B cell (primary cell): ENCODE measurements around the gene TXNRD1. TPM values are rescaled to one million over a fixed set of nuclear protein-coding genes. Genes with fewer than 3 reads are reported as not detected.

Experiments
- ATAC-seq: fragments of 200-7000 bp; cut with Tn5 transposase; one replicate; pipeline ENCODE4 v1.10.0; 2021; ENCODE audit warnings: low read depth, mild to moderate bottlenecking, moderate number of reproducible peaks, moderate library complexity
- CTCF ChIA-PET: fragments of 350-600 bp; sonication (Branson Sonifier 250); formaldehyde crosslinking; loops from one replicate; lab custom pipeline; 2021; ENCODE audit warnings: antibody characterized with exemption, inconsistent platforms; lab: Charles Lee
- POLR2A ChIA-PET: fragments of 350-600 bp; sonication (Branson Sonifier 250); formaldehyde crosslinking; loops from one replicate; lab custom pipeline; 2021; ENCODE audit warnings: antibody characterized with exemption; lab: Charles Lee
- DNase-seq: peaks from one replicate; pipeline ENCODE4 v3.0.0; 2013
- H2AFZ ChIP-seq: 2 replicates; pipeline ENCODE4 v1.6.1; 2012; ENCODE audit warnings: mild to moderate bottlenecking, low read depth, low read length; ENCODE audit not compliant: insufficient read depth, poor library complexity, severe bottlenecking
- H3K27ac ChIP-seq, 2 donors: 1 replicate in 1 of 2; 2 replicates in 1 of 2; pipeline ENCODE4 v1.5.1; 2012 to 2013; ENCODE audit warnings: low read length in 2 of 2, mild to moderate bottlenecking in 2 of 2, moderate library complexity in 1 of 2
- H3K27me3 ChIP-seq, 4 experiments: fragments of 200-600 bp in 1 of 4; sonication (generic) in 1 of 4; replicated peaks in 1 of 4; 1 replicate in 2 of 4; 2 replicates in 2 of 4; pipeline versions ENCODE4 v1.6.1 to v1.7.0; 2013 to 2016; ENCODE audit warnings: low read length in 3 of 4, mild to moderate bottlenecking in 2 of 4, mixed read lengths in 1 of 4, moderate library complexity in 1 of 4; ENCODE audit not compliant: insufficient read depth in 4 of 4, control insufficient read depth in 3 of 4; ENCODE audit errors: control extremely low read depth in 1 of 4
- H3K36me3 ChIP-seq, 2 experiments: replicated peaks in 1 of 2; 1 replicate in 1 of 2; 2 replicates in 1 of 2; pipeline versions ENCODE4 v1.6.1 to v1.7.1; 2013; ENCODE audit warnings: low read length in 1 of 2; ENCODE audit not compliant: insufficient read depth in 2 of 2, control insufficient read depth in 1 of 2; ENCODE audit errors: control extremely low read depth in 1 of 2, extremely low read depth in 1 of 2
- H3K4me1 ChIP-seq, 2 donors: fragments of 200-600 bp in 1 of 2; sonication (generic) in 1 of 2; 1 replicate in 1 of 2; 2 replicates in 1 of 2; pipeline versions ENCODE4 v1.5.1 to v1.6.1; 2013 to 2017; ENCODE audit warnings: low read length in 2 of 2; ENCODE audit not compliant: control insufficient read depth in 2 of 2, insufficient read depth in 2 of 2
- H3K4me2 ChIP-seq: replicated peaks from 2 replicates; pipeline ENCODE3; 2012; ENCODE audit warnings: mild to moderate bottlenecking, low read depth, low read length; ENCODE audit not compliant: poor library complexity, severe bottlenecking
- H3K4me3 ChIP-seq, 5 experiments: fragments of 200-600 bp in 1 of 5; sonication (generic) in 1 of 5; 1 replicate in 3 of 5; 2 replicates in 2 of 5; pipeline versions ENCODE4 v1.5.1 to v1.7.0; 2011 to 2016; ENCODE audit warnings: low read length in 4 of 5, mild to moderate bottlenecking in 4 of 5, low read depth in 2 of 5, control low read depth in 1 of 5, moderate library complexity in 1 of 5; ENCODE audit not compliant: insufficient read depth in 1 of 5; ENCODE audit errors: control extremely low read depth in 1 of 5, extremely low read depth in 1 of 5
- H3K79me2 ChIP-seq: fragments of 200-600 bp; sonication (generic); one replicate; pipeline ENCODE4 v1.6.0; 2016; ENCODE audit warnings: low read length; ENCODE audit not compliant: control insufficient read depth, insufficient read depth
- H3K9ac ChIP-seq: fragments of 200-600 bp; sonication (generic); 2 replicates; pipeline ENCODE4 v1.6.1; 2017; ENCODE audit warnings: mild to moderate bottlenecking, low read length, moderate library complexity
- H3K9me3 ChIP-seq, 3 donors: one replicate each; pipeline versions ENCODE4 v1.6.1 to v1.7.1; 2013; ENCODE audit warnings: low read length in 2 of 3; ENCODE audit not compliant: control insufficient read depth in 2 of 3, insufficient read depth in 1 of 3; ENCODE audit errors: control extremely low read depth in 1 of 3
- H4K20me1 ChIP-seq: 2 replicates; pipeline ENCODE4 v1.6.0; 2012; ENCODE audit warnings: mild to moderate bottlenecking, low read length; ENCODE audit not compliant: insufficient read depth, control insufficient read depth, poor library complexity, severe bottlenecking
- H3K27ac Mint-ChIP-seq: one replicate; pipeline ENCODE4 v1.8.0; 2021; ENCODE audit warnings: mixed read lengths
- H3K27me3 Mint-ChIP-seq: one replicate; pipeline ENCODE4 v1.8.0; 2021; ENCODE audit warnings: mixed read lengths
- H3K4me1 Mint-ChIP-seq: one replicate; pipeline ENCODE4 v1.8.0; 2021; ENCODE audit warnings: mixed read lengths
- H3K4me3 Mint-ChIP-seq: one replicate; pipeline ENCODE4 v1.8.0; 2021; ENCODE audit warnings: mixed read lengths
- H3K9me3 Mint-ChIP-seq: one replicate; pipeline ENCODE4 v1.8.0; 2022; ENCODE audit warnings: mixed read lengths; ENCODE audit not compliant: insufficient read depth
- CTCF ChIP-seq: fragments of 200-600 bp; IDR thresholded peaks from one replicate; pipeline ENCODE4 v1.8.0; 2022; ENCODE audit warnings: antibody characterized with exemption, mild to moderate bottlenecking
- EZH2 ChIP-seq: IDR thresholded peaks from 2 replicates; pipeline ENCODE4 v1.6.1; 2012; ENCODE audit warnings: borderline replicate concordance, low read depth, mild to moderate bottlenecking, moderate library complexity, low read length; ENCODE audit not compliant: insufficient read depth, poor library complexity, severe bottlenecking
- WGBS: methylation state at CpG from one replicate; pipeline ENCODE4 v1.1.5; 2013; ENCODE audit warnings: missing lambda C conversion rate; ENCODE audit not compliant: insufficient coverage; 5-methylcytosine and 5-hydroxymethylcytosine counted together
- intact Hi-C: fragments of 100-400 bp; cut with micrococcal nuclease; formaldehyde crosslinking; loops from one replicate; pipeline ENCODE4 v1.10.0; 2022
- polyA plus RNA-seq: library from polyadenylated mRNA; depleted of rRNA; stranded (reverse); fragments of >200 nt; gene quantifications from 2 replicates; pipeline ENCODE4 v1.2.3, GENCODE V29; 2012
- total RNA-seq, 2 donors: library from RNA; stranded (reverse); fragments of 120-200 nt in 1 of 2; gene quantifications; 1 replicate in 1 of 2; 2 replicates in 1 of 2; pipeline versions ENCODE4 v1.2.3 to v1.2.4, GENCODE V29; 2013 to 2022

Gene TXNRD1
- total and polyA plus RNA-seq, 2 donors (not counting 1 experiment from before 2014, with no cell fraction given) = 10.1 to 44.6 TPM

GRCh38 chr12:104384141-104384880, 168.7 kb downstream of the TXNRD1 start:
- ChIA-PET POLR2A (no interaction called here), CTCF (interaction anchor here (2.8 kb wide), 1 partner anchor 379 kb away, joined by 19 read pairs; no protein-coding TSS in a partner anchor)
- Mint-ChIP-seq H3K27me3 (peaks cover 6% of the 10 kb centered on the region), H3K4me3 (no peak overlapping the region), H3K9me3 (no peaks in the 10 kb centered on the region), H3K4me1 (peaks cover 9% of the 10 kb centered on the region), H3K27ac (no peak overlapping the region)
- Histone ChIP-seq H3K79me2 (peaks cover 7% of the 10 kb centered on the region), H3K27me3 (peaks cover 0 to 4% (median 2%) of the 10 kb centered on the region in 4 experiments), H3K36me3 (no peaks in the 10 kb centered on the region), H3K4me3 (no peak overlapping the region), H3K27ac (no peak overlapping the region), H2AFZ (no peak overlapping the region), H3K9me3 (no peaks in the 10 kb centered on the region), H3K9ac (no peak overlapping the region), H4K20me1 (no peaks in the 10 kb centered on the region), H3K4me2 (no peak overlapping the region), H3K4me1 (peaks cover 3 to 9% of the 10 kb centered on the region in 2 donors)
- no peak for ATAC-seq
- intact Hi-C loops = loop anchor here (5.0 kb wide), 2 partner anchors 73 to 358 kb away; partner anchors contain the start of gene CHST11
- 90% methylated on average over 2 of the region's 6 CpGs for WGBS
- no peak for TF ChIP-seq CTCF
- no peak for TF ChIP-seq EZH2
- DNase-seq = no peak

GRCh38 chr12:104385510-104385909, 169.9 kb downstream of the TXNRD1 start:
- Histone ChIP-seq H3K4me3 (no peak overlapping the region), H4K20me1 (no peaks in the 10 kb centered on the region), H2AFZ (no peak overlapping the region), H3K36me3 (no peaks in the 10 kb centered on the region), H3K27me3 (peaks cover 0 to 4% (median 2%) of the 10 kb centered on the region in 4 experiments), H3K9ac (no peak overlapping the region), H3K4me2 (no peak overlapping the region), H3K9me3 (no peaks in the 10 kb centered on the region), H3K79me2 (peaks cover 7% of the 10 kb centered on the region), H3K27ac (no peak overlapping the region), H3K4me1 (peaks cover 3 to 9% of the 10 kb centered on the region in 2 donors)
- Mint-ChIP-seq H3K27me3 (peaks cover 6% of the 10 kb centered on the region), H3K9me3 (no peaks in the 10 kb centered on the region), H3K4me3 (no peak overlapping the region), H3K4me1 (peaks cover 9% of the 10 kb centered on the region), H3K27ac (no peak overlapping the region)
- TF ChIP-seq EZH2 (no peak), CTCF (no peak)
- no peak for DNase-seq
- no peak for ATAC-seq
- ChIA-PET POLR2A (no interaction called here), CTCF (no interaction called here)
- intact Hi-C loops = no loop called here
- WGBS = no CpG with 5 or more reads among the region's 1 CpG
